GM20431 (cell line): ENCODE measurements around the gene AHR.

Experiments
- in situ Hi-C: fragments of 300-500 bp; cut with MseI, MboI; formaldehyde crosslinking; loops from one replicate; pipeline ENCODE4 v1.15.0; 2020; ENCODE audit warnings: low sequenced_read_pairs; ENCODE audit not compliant: unreplicated experiment

AHR gene

GRCh38 chr7:17298102-17298839 is at the start of gene AHR:
TSS of gene AHR (plus strand) at chr7:17298652. CDS start at chr7:17299265, 613 bp downstream.
- in situ Hi-C loops: no loop called here

- in situ Hi-C loops: no loop called here
Measured at GRCh38 chr7:17253885-17254284, 44.6 kb upstream of the AHR start.

- in situ Hi-C loops: no loop called here
Measured at GRCh38 chr7:17255926-17256325, 42.5 kb upstream of the AHR start.

GRCh38 chr7:17256375-17256774 is 42.1 kb upstream of the AHR start:
- in situ Hi-C loops: no loop called here

GRCh38 chr7:17266565-17266964 is 31.9 kb upstream of the AHR start:
- in situ Hi-C loops: no loop called here

- in situ Hi-C loops: no loop called here
Measured at GRCh38 chr7:17269341-17270221, 28.9 kb upstream of the AHR start.

- in situ Hi-C loops: no loop called here
Measured at GRCh38 chr7:17274551-17275245, 23.8 kb upstream of the AHR start.

- in situ Hi-C loops: no loop called here
Measured at GRCh38 chr7:17275749-17276671, 22.4 kb upstream of the AHR start.

GRCh38 chr7:17279061-17279460 is 19.4 kb upstream of the AHR start:
- in situ Hi-C loops: no loop called here

GRCh38 chr7:17289074-17289645 is 9.3 kb upstream of the AHR start:
- in situ Hi-C loops: no loop called here

GRCh38 chr7:17292843-17293242 is 5.6 kb upstream of the AHR start:
- in situ Hi-C loops: no loop called here

GRCh38 chr7:17293481-17293880 is 5.0 kb upstream of the AHR start:
- in situ Hi-C loops: no loop called here

- in situ Hi-C loops: no loop called here
Measured at GRCh38 chr7:17297243-17297642, 1.2 kb upstream of the AHR start.

- in situ Hi-C loops: no loop called here
Measured at GRCh38 chr7:17298840-17299482, 509 bp downstream of the AHR start.

- in situ Hi-C loops: no loop called here
Measured at GRCh38 chr7:17299483-17299991, 1.1 kb downstream of the AHR start.

- in situ Hi-C loops: loop anchor here (25.0 kb wide), 1 partner anchor 237 kb away; no protein-coding TSS in a partner anchor
Measured at GRCh38 chr7:17300012-17300411, 1.6 kb downstream of the AHR start.

GRCh38 chr7:17300437-17300836 is 2.0 kb downstream of the AHR start:
- in situ Hi-C loops: loop anchor here (25.0 kb wide), 1 partner anchor 237 kb away; no protein-coding TSS in a partner anchor
